HEK293 (cell line): ENCODE measurements around the gene MBP.

Experiments
- ZNF10 ChIP-seq: fragments of 450-650 bp; formaldehyde crosslinking; IDR thresholded peaks from 2 replicates; pipeline ENCODE4 v1.5.1; 2017; ENCODE audit warnings: missing biosample characterization, missing genetic modification characterization
- ZNF24 ChIP-seq: fragments of 450-650 bp; formaldehyde crosslinking; IDR thresholded peaks from 2 replicates; pipeline ENCODE4 v1.5.1; 2016; ENCODE audit warnings: missing biosample characterization, missing genetic modification characterization

DNA sequence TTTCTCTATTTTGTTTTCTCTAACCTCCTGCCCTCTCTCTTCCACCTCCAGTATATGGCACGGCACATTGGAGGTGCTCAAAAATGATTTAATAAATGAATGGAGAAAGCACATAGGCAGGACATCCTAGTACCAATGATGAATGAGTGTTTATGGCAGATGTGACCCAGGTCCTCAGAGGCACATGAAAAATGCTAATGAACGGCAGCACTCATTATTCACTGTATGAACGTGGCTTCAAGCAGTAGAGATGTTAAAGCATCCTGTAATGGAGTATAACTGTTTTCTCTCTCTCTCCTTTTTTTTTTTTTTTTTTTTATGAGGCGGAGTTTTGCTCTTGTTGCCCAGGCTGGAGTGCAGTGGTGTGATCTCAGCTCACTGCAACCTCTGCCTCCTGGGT lies 72.4 kb downstream of the MBP start:
- no peak for TF ChIP-seq ZNF10
- no peak for TF ChIP-seq ZNF24
